ENCODE data around the gene EFCAB6.

GRCh38 chr22:43818981-43819380 is 6.9 kb upstream of the EFCAB6 start:
- no peak for TF ChIP-seq CTCF (conservative IDR thresholded peaks at IDR 0.05; ENCODE audit: low read length)
- TF ChIP-seq EZH2phosphoT487 (IDR thresholded peaks at IDR 0.05; ENCODE audit: borderline replicate concordance) = no peak
